Measurements from ENCODE around the gene LAMA2. TPM values are rescaled to one million over a fixed set of nuclear protein-coding genes. Genes with fewer than 3 reads are reported as not detected.

Gene LAMA2
- total and polyA plus RNA-seq, 2 experiments from 2014 or later = 0.91 to 6.4 TPM

DNA sequence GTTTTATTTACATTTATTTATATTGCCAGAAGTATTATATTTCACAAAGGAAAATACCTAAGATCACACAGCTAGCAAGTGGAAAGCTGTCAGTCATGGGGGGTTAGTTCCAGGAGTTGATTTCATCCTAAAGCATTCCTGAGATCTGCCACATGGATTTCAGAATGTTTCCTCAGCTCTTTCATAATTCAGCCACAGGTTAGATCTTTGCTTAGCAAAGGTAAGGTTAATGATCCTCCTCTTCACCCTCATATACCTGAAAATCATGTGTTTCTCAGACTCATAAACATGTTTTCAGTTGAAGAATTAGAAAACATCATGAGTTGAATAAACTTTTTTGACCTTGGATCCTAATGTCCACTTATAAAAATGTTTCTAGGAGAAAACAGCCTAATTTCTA lies 611.6 kb downstream of the LAMA2 start (continued):
- TF ChIP-seq, protein P1, sequence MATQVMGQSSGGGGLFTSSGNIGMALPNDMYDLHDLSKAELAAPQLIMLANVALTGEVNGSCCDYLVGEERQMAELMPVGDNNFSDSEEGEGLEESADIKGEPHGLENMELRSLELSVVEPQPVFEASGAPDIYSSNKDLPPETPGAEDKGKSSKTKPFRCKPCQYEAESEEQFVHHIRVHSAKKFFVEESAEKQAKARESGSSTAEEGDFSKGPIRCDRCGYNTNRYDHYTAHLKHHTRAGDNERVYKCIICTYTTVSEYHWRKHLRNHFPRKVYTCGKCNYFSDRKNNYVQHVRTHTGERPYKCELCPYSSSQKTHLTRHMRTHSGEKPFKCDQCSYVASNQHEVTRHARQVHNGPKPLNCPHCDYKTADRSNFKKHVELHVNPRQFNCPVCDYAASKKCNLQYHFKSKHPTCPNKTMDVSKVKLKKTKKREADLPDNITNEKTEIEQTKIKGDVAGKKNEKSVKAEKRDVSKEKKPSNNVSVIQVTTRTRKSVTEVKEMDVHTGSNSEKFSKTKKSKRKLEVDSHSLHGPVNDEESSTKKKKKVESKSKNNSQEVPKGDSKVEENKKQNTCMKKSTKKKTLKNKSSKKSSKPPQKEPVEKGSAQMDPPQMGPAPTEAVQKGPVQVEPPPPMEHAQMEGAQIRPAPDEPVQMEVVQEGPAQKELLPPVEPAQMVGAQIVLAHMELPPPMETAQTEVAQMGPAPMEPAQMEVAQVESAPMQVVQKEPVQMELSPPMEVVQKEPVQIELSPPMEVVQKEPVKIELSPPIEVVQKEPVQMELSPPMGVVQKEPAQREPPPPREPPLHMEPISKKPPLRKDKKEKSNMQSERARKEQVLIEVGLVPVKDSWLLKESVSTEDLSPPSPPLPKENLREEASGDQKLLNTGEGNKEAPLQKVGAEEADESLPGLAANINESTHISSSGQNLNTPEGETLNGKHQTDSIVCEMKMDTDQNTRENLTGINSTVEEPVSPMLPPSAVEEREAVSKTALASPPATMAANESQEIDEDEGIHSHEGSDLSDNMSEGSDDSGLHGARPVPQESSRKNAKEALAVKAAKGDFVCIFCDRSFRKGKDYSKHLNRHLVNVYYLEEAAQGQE (IDR thresholded peaks at IDR 0.05; ENCODE audit: unreplicated experiment) = no peak
- no peak for TF ChIP-seq JUNB (IDR thresholded peaks at IDR 0.05; ENCODE audit: unreplicated experiment)
- TF ChIP-seq, protein P2, sequence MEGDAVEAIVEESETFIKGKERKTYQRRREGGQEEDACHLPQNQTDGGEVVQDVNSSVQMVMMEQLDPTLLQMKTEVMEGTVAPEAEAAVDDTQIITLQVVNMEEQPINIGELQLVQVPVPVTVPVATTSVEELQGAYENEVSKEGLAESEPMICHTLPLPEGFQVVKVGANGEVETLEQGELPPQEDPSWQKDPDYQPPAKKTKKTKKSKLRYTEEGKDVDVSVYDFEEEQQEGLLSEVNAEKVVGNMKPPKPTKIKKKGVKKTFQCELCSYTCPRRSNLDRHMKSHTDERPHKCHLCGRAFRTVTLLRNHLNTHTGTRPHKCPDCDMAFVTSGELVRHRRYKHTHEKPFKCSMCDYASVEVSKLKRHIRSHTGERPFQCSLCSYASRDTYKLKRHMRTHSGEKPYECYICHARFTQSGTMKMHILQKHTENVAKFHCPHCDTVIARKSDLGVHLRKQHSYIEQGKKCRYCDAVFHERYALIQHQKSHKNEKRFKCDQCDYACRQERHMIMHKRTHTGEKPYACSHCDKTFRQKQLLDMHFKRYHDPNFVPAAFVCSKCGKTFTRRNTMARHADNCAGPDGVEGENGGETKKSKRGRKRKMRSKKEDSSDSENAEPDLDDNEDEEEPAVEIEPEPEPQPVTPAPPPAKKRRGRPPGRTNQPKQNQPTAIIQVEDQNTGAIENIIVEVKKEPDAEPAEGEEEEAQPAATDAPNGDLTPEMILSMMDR (conservative IDR thresholded peaks at IDR 0.05; ENCODE audit: low read depth in 2 of 2) = no peak
- TF ChIP-seq, protein P3, sequence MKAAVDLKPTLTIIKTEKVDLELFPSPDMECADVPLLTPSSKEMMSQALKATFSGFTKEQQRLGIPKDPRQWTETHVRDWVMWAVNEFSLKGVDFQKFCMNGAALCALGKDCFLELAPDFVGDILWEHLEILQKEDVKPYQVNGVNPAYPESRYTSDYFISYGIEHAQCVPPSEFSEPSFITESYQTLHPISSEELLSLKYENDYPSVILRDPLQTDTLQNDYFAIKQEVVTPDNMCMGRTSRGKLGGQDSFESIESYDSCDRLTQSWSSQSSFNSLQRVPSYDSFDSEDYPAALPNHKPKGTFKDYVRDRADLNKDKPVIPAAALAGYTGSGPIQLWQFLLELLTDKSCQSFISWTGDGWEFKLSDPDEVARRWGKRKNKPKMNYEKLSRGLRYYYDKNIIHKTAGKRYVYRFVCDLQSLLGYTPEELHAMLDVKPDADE (IDR thresholded peaks at IDR 0.05) = no peak

DNA sequence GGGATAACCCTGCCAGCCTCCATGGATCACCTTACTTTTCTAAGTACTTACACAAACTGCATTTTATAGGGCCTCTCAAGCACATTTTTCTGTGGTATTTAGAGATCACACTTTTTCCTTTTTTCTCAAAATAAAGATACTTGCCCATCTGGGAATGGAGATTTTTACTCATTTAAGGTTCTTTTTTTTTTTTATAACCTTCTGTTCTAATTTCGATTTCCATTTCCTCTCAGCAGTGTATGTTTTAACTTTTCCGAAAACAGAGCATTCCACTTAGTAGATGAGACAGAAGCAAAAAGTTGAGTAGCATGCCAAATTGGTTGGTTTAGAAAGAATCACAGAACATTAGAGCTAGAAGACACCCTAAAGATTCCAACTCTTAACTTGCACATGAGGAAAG lies 612.7 kb downstream of the LAMA2 start:
- no peak overlapping the region for H3K27ac ChIP-seq (ENCODE audit: low read depth)
- Mint-ChIP-seq H3K4me1 (peaks cover 17% of the 10 kb centered on the region), H3K9me3 (no peaks in the 10 kb centered on the region), H3K27ac (no peak overlapping the region), H3K36me3 (ENCODE audit: low read depth) (no peaks in the 10 kb centered on the region), H3K4me3 (no peak overlapping the region), H3K27me3 (ENCODE audit: insufficient read depth, low read depth, poor library complexity) (peaks cover 1% of the 10 kb centered on the region)
- H3K36me3 ChIP-seq (ENCODE audit: insufficient read depth) = no peaks in the 10 kb centered on the region
- ATAC-seq (no peak), DNase-seq (ENCODE audit: low spot score) (no peak)
- peaks cover 4% of the 10 kb centered on the region; the same call in 1 of the 2 replicates for H3K4me1 ChIP-seq (ENCODE audit: insufficient read depth)
- no peak overlapping the region; the same call in 1 of the 2 replicates for H2AFZ ChIP-seq
- H3K4me3 ChIP-seq = no peak overlapping the region
- no peaks in the 10 kb centered on the region for H3K79me2 ChIP-seq (replicated peaks; ENCODE audit: insufficient read depth)
- no peaks in the 10 kb centered on the region for H3F3A ChIP-seq (replicated peaks; ENCODE audit: low read depth)
- H3K9me2 ChIP-seq (ENCODE audit: insufficient read depth) = no peaks in the 10 kb centered on the region
- no peaks in the 10 kb centered on the region for H4K20me1 ChIP-seq (replicated peaks; ENCODE audit: insufficient read depth)
- no peaks in the 10 kb centered on the region for H3K27me3 ChIP-seq (ENCODE audit: insufficient read depth)
- no peak overlapping the region for H3K4me2 ChIP-seq
- TF ChIP-seq STAT1 (IDR thresholded peaks at IDR 0.05; ENCODE audit: unreplicated experiment) (no peak), CREB1 (CRISPR knock-in tag; IDR thresholded peaks at IDR 0.05; ENCODE audit: low read depth) (no peak), ZNF331 (CRISPR knock-in tag; IDR thresholded peaks at IDR 0.05; ENCODE audit: low read depth) (no peak)
- TF ChIP-seq, protein P1 (IDR thresholded peaks at IDR 0.05; ENCODE audit: unreplicated experiment) = no peak
- TF ChIP-seq, protein P4, sequence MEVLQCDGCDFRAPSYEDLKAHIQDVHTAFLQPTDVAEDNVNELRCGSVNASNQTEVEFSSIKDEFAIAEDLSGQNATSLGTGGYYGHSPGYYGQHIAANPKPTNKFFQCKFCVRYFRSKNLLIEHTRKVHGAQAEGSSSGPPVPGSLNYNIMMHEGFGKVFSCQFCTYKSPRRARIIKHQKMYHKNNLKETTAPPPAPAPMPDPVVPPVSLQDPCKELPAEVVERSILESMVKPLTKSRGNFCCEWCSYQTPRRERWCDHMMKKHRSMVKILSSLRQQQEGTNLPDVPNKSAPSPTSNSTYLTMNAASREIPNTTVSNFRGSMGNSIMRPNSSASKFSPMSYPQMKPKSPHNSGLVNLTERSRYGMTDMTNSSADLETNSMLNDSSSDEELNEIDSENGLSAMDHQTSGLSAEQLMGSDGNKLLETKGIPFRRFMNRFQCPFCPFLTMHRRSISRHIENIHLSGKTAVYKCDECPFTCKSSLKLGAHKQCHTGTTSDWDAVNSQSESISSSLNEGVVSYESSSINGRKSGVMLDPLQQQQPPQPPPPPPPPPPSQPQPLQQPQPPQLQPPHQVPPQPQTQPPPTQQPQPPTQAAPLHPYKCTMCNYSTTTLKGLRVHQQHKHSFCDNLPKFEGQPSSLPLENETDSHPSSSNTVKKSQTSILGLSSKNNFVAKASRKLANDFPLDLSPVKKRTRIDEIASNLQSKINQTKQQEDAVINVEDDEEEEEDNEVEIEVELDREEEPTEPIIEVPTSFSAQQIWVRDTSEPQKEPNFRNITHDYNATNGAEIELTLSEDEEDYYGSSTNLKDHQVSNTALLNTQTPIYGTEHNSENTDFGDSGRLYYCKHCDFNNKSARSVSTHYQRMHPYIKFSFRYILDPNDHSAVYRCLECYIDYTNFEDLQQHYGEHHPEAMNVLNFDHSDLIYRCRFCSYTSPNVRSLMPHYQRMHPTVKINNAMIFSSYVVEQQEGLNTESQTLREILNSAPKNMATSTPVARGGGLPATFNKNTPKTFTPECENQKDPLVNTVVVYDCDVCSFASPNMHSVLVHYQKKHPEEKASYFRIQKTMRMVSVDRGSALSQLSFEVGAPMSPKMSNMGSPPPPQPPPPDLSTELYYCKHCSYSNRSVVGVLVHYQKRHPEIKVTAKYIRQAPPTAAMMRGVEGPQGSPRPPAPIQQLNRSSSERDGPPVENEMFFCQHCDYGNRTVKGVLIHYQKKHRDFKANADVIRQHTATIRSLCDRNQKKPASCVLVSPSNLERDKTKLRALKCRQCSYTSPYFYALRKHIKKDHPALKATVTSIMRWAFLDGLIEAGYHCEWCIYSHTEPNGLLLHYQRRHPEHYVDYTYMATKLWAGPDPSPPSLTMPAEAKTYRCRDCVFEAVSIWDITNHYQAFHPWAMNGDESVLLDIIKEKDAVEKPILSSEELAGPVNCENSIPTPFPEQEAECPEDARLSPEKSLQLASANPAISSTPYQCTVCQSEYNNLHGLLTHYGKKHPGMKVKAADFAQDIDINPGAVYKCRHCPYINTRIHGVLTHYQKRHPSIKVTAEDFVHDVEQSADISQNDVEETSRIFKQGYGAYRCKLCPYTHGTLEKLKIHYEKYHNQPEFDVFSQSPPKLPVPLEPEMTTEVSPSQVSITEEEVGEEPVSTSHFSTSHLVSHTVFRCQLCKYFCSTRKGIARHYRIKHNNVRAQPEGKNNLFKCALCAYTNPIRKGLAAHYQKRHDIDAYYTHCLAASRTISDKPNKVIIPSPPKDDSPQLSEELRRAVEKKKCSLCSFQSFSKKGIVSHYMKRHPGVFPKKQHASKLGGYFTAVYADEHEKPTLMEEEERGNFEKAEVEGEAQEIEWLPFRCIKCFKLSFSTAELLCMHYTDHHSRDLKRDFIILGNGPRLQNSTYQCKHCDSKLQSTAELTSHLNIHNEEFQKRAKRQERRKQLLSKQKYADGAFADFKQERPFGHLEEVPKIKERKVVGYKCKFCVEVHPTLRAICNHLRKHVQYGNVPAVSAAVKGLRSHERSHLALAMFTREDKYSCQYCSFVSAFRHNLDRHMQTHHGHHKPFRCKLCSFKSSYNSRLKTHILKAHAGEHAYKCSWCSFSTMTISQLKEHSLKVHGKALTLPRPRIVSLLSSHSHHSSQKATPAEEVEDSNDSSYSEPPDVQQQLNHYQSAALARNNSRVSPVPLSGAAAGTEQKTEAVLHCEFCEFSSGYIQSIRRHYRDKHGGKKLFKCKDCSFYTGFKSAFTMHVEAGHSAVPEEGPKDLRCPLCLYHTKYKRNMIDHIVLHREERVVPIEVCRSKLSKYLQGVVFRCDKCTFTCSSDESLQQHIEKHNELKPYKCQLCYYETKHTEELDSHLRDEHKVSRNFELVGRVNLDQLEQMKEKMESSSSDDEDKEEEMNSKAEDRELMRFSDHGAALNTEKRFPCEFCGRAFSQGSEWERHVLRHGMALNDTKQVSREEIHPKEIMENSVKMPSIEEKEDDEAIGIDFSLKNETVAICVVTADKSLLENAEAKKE (CRISPR knock-in tag; IDR thresholded peaks at IDR 0.05) = no peak
